HepG2 (cell line): ENCODE measurements around the gene HSCB. TPM values are rescaled to one million over a fixed set of nuclear protein-coding genes. Genes with fewer than 3 reads are reported as not detected.

Experiments
- ATAC-seq: fragments of 200-7000 bp; cut with Tn5 transposase; 3 replicates; pipeline ENCODE4 v1.9.1; 2020; ENCODE audit warnings: mild to moderate bottlenecking, moderate library complexity
- BruUV-seq: library from RNA; stranded (reverse); fragments of 400-500 nt; replicated peaks from 2 replicates; lab custom pipeline; 2021; lab: Mats Ljungman, UMichigan
- CTCF ChIA-PET: fragments of 300-600 bp; formaldehyde crosslinking; extraction: SDS; loops from one replicate; lab custom pipeline; 2021; ENCODE audit warnings: low total read pairs, inconsistent platforms, low intra/inter-chr PET ratio; lab: Yijun Ruan, JAX
- POLR2A ChIA-PET: fragments of 350-600 bp; sonication (Branson Sonifier 250); formaldehyde crosslinking; loops from one replicate; lab custom pipeline; 2020; ENCODE audit warnings: antibody characterized with exemption, inconsistent platforms; lab: Yijun Ruan, JAX
- DNase-seq: peaks from one replicate; pipeline ENCODE4 v3.0.0-alpha.2; 2015; ENCODE audit warnings: low spot score
- FAIRE-seq: peaks from 3 replicates; lab custom pipeline; 2011; peaks lifted over from hg19 to GRCh38; lab: Jason Lieb, UNC
- H2AFZ ChIP-seq: one replicate; pipeline ENCODE4 v1.6.1; 2011; ENCODE audit warnings: low read length, inconsistent platforms
- H3K27ac ChIP-seq: fragments of 300-600 bp; 3 replicates; pipeline ENCODE4 v1.8.0; 2011; ENCODE audit warnings: mixed run types, mild to moderate bottlenecking, mixed read lengths, low read length, inconsistent platforms; ENCODE audit not compliant: insufficient read depth; ENCODE audit errors: extremely low read length
- H3K27me3 ChIP-seq, 2 experiments: fragments of 200-600 bp in 1 of 2; 2 replicates in 1 of 2; 3 replicates in 1 of 2; pipeline versions ENCODE4 v1.6.0 to v1.8.0; 2011; ENCODE audit warnings: low read length in 2 of 2, mild to moderate bottlenecking in 2 of 2, moderate library complexity in 2 of 2, inconsistent platforms in 1 of 2; ENCODE audit not compliant: insufficient read depth in 2 of 2, control insufficient read depth in 1 of 2
- H3K36me3 ChIP-seq, 2 experiments: fragments of 200-600 bp in 1 of 2; replicated peaks in 1 of 2; 2 replicates in 1 of 2; 3 replicates in 1 of 2; pipeline versions ENCODE4 v1.5.1 to v1.8.0; 2011; ENCODE audit warnings: low read length in 2 of 2, inconsistent platforms in 1 of 2; ENCODE audit not compliant: insufficient read depth in 2 of 2, control insufficient read depth in 1 of 2
- H3K4me1 ChIP-seq: 2 replicates; pipeline ENCODE4 v1.5.1; 2012; ENCODE audit warnings: low read length, inconsistent platforms; ENCODE audit not compliant: insufficient read depth
- H3K4me2 ChIP-seq: 2 replicates; pipeline ENCODE4 v1.6.0; 2011; ENCODE audit warnings: low read depth, low read length, inconsistent platforms
- H3K4me3 ChIP-seq, 3 experiments: fragments of 200-600 bp in 1 of 3; sonication (generic), shearing (Covaris generic) in 1 of 3; replicated peaks in 1 of 3; 2 replicates each; pipeline ENCODE4 v1.5.1; 2011 to 2016; ENCODE audit warnings: low read length in 3 of 3, inconsistent platforms in 2 of 3, low read depth in 2 of 3, mild to moderate bottlenecking in 2 of 3, control low read depth in 1 of 3, mixed read lengths in 1 of 3; ENCODE audit not compliant: insufficient read depth in 1 of 3
- H3K79me2 ChIP-seq: one replicate; pipeline ENCODE4 v1.6.1; 2011; ENCODE audit warnings: low read length, inconsistent platforms; ENCODE audit not compliant: insufficient read depth
- H3K9ac ChIP-seq: 2 replicates; pipeline ENCODE4 v1.6.0; 2011; ENCODE audit warnings: mild to moderate bottlenecking, low read depth, low read length, inconsistent platforms; ENCODE audit not compliant: insufficient read depth
- H3K9me3 ChIP-seq: 2 replicates; pipeline ENCODE4 v1.5.1; 2012; ENCODE audit warnings: mild to moderate bottlenecking, low read length
- H4K20me1 ChIP-seq: 2 replicates; pipeline ENCODE4 v1.6.0; 2011; ENCODE audit warnings: inconsistent platforms, mild to moderate bottlenecking, low read length, moderate library complexity; ENCODE audit not compliant: insufficient read depth
- ARNT2 ChIP-seq: sonication (generic); formaldehyde crosslinking; IDR thresholded peaks from 2 replicates; pipeline ENCODE4 v1.8.0; 2022; ENCODE audit warnings: mild to moderate bottlenecking, low read depth, missing genetic modification reagents, moderate library complexity
- ATM ChIP-seq: fragments of 450-650 bp; IDR thresholded peaks from 2 replicates; pipeline ENCODE4 v1.7.1; 2017; ENCODE audit warnings: mild to moderate bottlenecking, borderline replicate concordance
- BRCA1 ChIP-seq: sonication (generic); formaldehyde crosslinking; IDR thresholded peaks from 2 replicates; pipeline ENCODE4 v1.4.0; 2020; ENCODE audit warnings: missing genetic modification reagents
- HOXA5 ChIP-seq: sonication (generic); formaldehyde crosslinking; IDR thresholded peaks from 2 replicates; pipeline ENCODE4 v1.4.0; 2020; ENCODE audit warnings: missing genetic modification reagents
- MAZ ChIP-seq, 2 experiments: sonication (generic) in 1 of 2; formaldehyde crosslinking in 1 of 2; IDR thresholded peaks; 2 replicates each; pipeline versions ENCODE4 v1.5.0 to v1.6.1; 2012 to 2020; ENCODE audit warnings: low read depth in 2 of 2, mild to moderate bottlenecking in 2 of 2, borderline replicate concordance in 1 of 2, improper control_type of control experiment in 1 of 2, low read length in 1 of 2, missing genetic modification reagents in 1 of 2, moderate library complexity in 1 of 2
- PPARG ChIP-seq: conservative IDR thresholded peaks from 2 replicates; pipeline ENCODE4 v1.6.1; 2016; ENCODE audit warnings: missing biosample characterization, missing genetic modification reagents
- RFXAP ChIP-seq: sonication (generic); formaldehyde crosslinking; IDR thresholded peaks from 2 replicates; pipeline ENCODE4 v1.4.0; 2020; ENCODE audit warnings: missing genetic modification reagents, borderline replicate concordance
- SP5 ChIP-seq: IDR thresholded peaks from 2 replicates; pipeline ENCODE4 v1.6.1; 2016; ENCODE audit warnings: low read depth, borderline replicate concordance
- ZNF121 ChIP-seq: sonication (generic); formaldehyde crosslinking; IDR thresholded peaks from 2 replicates; pipeline ENCODE4 v1.5.0; 2020; ENCODE audit warnings: mild to moderate bottlenecking, missing genetic modification reagents
- ZNF274 ChIP-seq: sonication (generic); formaldehyde crosslinking; IDR thresholded peaks from 2 replicates; pipeline ENCODE4 v1.5.1; 2020; ENCODE audit warnings: mild to moderate bottlenecking, missing genetic modification reagents
- ZNF549 ChIP-seq: sonication (generic); formaldehyde crosslinking; IDR thresholded peaks from 2 replicates; pipeline ENCODE4 v1.5.0; 2020; ENCODE audit warnings: missing genetic modification reagents
- WGBS: methylation state at CpG from one replicate; pipeline ENCODE4 v1.1.6; 2017; ENCODE audit warnings: low lambda C conversion rate; 5-methylcytosine and 5-hydroxymethylcytosine counted together
- in situ Hi-C: cut with HindIII; loops from 2 replicates; pipeline ENCODE4 v1.10.0; 2017; ENCODE audit warnings: low pct_unique_long_range_greater_than_20kb; ENCODE audit not compliant: extremely low pct_ligation_motif_present
- intact Hi-C: fragments of 100-400 bp; cut with micrococcal nuclease; formaldehyde crosslinking; loops from one replicate; pipeline ENCODE4 v1.10.0; 2022; ENCODE audit not compliant: unreplicated experiment
- polyA plus RNA-seq, 8 experiments: library from polyadenylated mRNA; depleted of rRNA in 3 of 8; stranded (reverse) in 7 of 8; unstranded in 1 of 8; fragments of >200 nt; fragmentation: Illumina TruSeq in 4 of 8; extraction: Trizol in 4 of 8; gene quantifications; 2 replicates each; pipeline versions ENCODE4 v1.2.1 to v1.2.3, GENCODE V29; 2011 to 2016; ENCODE audit warnings: low read depth in 4 of 8, missing spikeins in 1 of 8, mixed read lengths in 1 of 8; ENCODE audit not compliant: insufficient read depth in 1 of 8
- total RNA-seq, 5 experiments: library from RNA; depleted of rRNA; stranded (reverse); fragments of >200 nt; fragmentation: Illumina TruSeq; extraction: Trizol; gene quantifications; 2 replicates each; pipeline ENCODE4 v1.2.3, GENCODE V29; 2016; ENCODE audit warnings: low read depth in 1 of 5
- TF ChIP-seq, protein P1 (sequence below): sonication (generic); formaldehyde crosslinking; IDR thresholded peaks from 2 replicates; pipeline ENCODE4 v1.8.0; 2022; ENCODE audit warnings: mild to moderate bottlenecking, missing genetic modification reagents; ENCODE audit not compliant: insufficient replicate concordance
- TF ChIP-seq, protein P2 (sequence below): sonication (generic); formaldehyde crosslinking; conservative IDR thresholded peaks from 2 replicates; pipeline ENCODE4 v1.8.1; 2023; ENCODE audit warnings: missing genetic modification reagents
- TF ChIP-seq, protein P3 (sequence below): sonication (generic); formaldehyde crosslinking; IDR thresholded peaks from 2 replicates; pipeline ENCODE4 v1.5.1; 2020; ENCODE audit warnings: mild to moderate bottlenecking, missing genetic modification reagents, moderate library complexity

Gene HSCB
- total and polyA plus RNA-seq, 2 of the 13 experiments (the other 11 are each of a cell fraction or from before 2014, with no cell fraction given): 15.4 to 20.9 TPM

DNA sequence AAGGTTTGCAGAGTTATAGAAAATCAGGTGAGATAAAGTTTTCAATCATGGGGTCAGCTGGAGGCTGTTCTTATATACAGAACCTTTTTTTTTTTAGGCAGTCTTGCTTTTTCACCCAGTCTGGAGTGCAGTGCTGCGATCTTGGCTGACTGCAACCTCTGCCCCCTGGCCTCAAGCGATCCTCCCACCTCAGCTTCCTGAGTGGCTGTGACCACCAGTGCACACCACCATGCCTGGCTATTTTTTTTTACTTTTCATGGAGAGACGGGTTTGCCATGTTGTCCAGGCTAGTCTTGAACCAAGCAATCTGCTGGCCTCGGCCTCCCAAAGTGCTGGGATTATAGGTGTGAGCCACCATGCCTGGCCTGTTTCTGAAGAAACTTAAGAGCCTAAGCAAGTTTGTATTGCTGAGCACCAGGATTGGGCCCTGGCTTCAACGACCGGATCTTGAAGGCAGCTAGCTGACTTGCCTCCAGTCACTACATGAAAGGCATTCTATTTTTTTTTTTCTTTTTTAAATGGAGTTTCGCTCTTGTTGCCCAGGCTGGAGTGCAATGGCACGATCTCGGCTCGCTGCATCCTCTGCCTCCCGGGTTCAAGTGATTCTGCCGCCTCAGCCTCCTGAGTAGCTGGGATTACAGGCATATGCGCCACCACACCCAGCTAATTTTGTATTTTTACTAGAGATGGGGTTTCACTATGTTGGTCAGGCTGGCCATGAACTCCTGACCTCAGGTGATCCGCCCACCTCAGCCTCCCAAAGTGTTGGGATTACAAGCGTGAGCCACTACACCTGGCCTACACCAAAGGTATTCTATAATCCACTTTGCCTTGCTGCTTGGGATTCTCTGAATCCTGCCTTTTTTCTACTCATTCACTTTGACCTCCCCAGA, 50.9 kb downstream of the HSCB start:
- Histone ChIP-seq H2AFZ (no peak overlapping the region), H3K4me2 (no peak overlapping the region), H3K9ac (no peak overlapping the region), H3K4me1 (peaks cover 57% of the 10 kb centered on the region), H3K27me3 (no peaks in the 10 kb centered on the region), H4K20me1 (peaks cover 50% of the 10 kb centered on the region), H3K79me2 (peaks cover 28% of the 10 kb centered on the region), H3K36me3 (peaks cover 18 to 45% of the 10 kb centered on the region in 2 experiments), H3K4me3 (no peak overlapping the region), H3K9me3 (no peaks in the 10 kb centered on the region), H3K27ac (peak overlapping the region; percentile 54)
- in situ Hi-C loops: loop anchor here (5.0 kb wide), 1 partner anchor 35 kb away; no protein-coding TSS in a partner anchor
- FAIRE-seq (peak; percentile 40), DNase-seq (no peak), ATAC-seq (peak; percentile 69)
- ChIA-PET POLR2A (interaction anchor here (0.7 to 20.4 kb wide), 8 partner anchors 8 to 113 kb away, joined by 3 to 945 read pairs (median 6); partner anchors contain the start of genes CCDC117 and XBP1), CTCF (no interaction called here)
- 49% methylated on average over 15 of the region's 15 CpGs for WGBS
- intact Hi-C loops: loop anchor here (5.0 kb wide), 1 partner anchor 35 kb away; no protein-coding TSS in a partner anchor
- no TSS peak for BruUV-seq
- TF ChIP-seq ZNF121 (CRISPR knock-in tag) (peak; percentile 91), RFXAP (CRISPR knock-in tag) (0 out of 2 replicates have a peak, but pooled peaks have one; percentile 29), BRCA1 (no peak), SP5 (CRISPR knock-in tag) (peak; percentile 50; the same call in 1 of the 2 replicates), ATM (no peak), MAZ (IDR thresholded peaks at IDR 0.05; ENCODE audit: borderline replicate concordance, low read depth, low read length) (no peak), MAZ (CRISPR knock-in tag; IDR thresholded peaks at IDR 0.05; ENCODE audit: low read depth) (0 out of 2 replicates have a peak, but pooled peaks have one; percentile 45), HOXA5 (no peak), ZNF274 (CRISPR knock-in tag) (no peak), ARNT2 (CRISPR knock-in tag) (no peak), ZNF549 (CRISPR knock-in tag) (no peak), PPARG (0 out of 2 replicates have a peak, but pooled peaks have one; percentile 21)
- TF ChIP-seq, protein P1, sequence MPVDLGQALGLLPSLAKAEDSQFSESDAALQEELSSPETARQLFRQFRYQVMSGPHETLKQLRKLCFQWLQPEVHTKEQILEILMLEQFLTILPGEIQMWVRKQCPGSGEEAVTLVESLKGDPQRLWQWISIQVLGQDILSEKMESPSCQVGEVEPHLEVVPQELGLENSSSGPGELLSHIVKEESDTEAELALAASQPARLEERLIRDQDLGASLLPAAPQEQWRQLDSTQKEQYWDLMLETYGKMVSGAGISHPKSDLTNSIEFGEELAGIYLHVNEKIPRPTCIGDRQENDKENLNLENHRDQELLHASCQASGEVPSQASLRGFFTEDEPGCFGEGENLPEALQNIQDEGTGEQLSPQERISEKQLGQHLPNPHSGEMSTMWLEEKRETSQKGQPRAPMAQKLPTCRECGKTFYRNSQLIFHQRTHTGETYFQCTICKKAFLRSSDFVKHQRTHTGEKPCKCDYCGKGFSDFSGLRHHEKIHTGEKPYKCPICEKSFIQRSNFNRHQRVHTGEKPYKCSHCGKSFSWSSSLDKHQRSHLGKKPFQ: peak; percentile 52
- TF ChIP-seq, protein P2, sequence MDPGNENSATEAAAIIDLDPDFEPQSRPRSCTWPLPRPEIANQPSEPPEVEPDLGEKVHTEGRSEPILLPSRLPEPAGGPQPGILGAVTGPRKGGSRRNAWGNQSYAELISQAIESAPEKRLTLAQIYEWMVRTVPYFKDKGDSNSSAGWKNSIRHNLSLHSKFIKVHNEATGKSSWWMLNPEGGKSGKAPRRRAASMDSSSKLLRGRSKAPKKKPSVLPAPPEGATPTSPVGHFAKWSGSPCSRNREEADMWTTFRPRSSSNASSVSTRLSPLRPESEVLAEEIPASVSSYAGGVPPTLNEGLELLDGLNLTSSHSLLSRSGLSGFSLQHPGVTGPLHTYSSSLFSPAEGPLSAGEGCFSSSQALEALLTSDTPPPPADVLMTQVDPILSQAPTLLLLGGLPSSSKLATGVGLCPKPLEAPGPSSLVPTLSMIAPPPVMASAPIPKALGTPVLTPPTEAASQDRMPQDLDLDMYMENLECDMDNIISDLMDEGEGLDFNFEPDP (CRISPR knock-in tag): no peak
- TF ChIP-seq, protein P3, sequence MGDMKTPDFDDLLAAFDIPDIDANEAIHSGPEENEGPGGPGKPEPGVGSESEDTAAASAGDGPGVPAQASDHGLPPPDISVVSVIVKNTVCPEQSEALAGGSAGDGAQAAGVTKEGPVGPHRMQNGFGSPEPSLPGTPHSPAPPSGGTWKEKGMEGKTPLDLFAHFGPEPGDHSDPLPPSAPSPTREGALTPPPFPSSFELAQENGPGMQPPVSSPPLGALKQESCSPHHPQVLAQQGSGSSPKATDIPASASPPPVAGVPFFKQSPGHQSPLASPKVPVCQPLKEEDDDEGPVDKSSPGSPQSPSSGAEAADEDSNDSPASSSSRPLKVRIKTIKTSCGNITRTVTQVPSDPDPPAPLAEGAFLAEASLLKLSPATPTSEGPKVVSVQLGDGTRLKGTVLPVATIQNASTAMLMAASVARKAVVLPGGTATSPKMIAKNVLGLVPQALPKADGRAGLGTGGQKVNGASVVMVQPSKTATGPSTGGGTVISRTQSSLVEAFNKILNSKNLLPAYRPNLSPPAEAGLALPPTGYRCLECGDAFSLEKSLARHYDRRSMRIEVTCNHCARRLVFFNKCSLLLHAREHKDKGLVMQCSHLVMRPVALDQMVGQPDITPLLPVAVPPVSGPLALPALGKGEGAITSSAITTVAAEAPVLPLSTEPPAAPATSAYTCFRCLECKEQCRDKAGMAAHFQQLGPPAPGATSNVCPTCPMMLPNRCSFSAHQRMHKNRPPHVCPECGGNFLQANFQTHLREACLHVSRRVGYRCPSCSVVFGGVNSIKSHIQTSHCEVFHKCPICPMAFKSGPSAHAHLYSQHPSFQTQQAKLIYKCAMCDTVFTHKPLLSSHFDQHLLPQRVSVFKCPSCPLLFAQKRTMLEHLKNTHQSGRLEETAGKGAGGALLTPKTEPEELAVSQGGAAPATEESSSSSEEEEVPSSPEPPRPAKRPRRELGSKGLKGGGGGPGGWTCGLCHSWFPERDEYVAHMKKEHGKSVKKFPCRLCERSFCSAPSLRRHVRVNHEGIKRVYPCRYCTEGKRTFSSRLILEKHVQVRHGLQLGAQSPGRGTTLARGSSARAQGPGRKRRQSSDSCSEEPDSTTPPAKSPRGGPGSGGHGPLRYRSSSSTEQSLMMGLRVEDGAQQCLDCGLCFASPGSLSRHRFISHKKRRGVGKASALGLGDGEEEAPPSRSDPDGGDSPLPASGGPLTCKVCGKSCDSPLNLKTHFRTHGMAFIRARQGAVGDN (CRISPR knock-in tag): peak; percentile 52; the same call in 1 of the 2 replicates
